MM.1S (cell line): ENCODE data around the gene MRTFA.
"Not testable (repeated sequence)": the region's sequence is repeated elsewhere in the genome, so short reads cannot be mapped to it uniquely, and the experiment has no call there.

Source experiments
- DNase-seq: peaks from one replicate; pipeline ENCODE4 v3.0.0-alpha.2; 2015
- H2AFZ ChIP-seq: fragments of 300-600 bp; sonication (generic); 2 replicates; pipeline ENCODE4 v1.6.0; 2016; ENCODE audit warnings: antibody characterized with exemption, low read length
- H3F3A ChIP-seq: fragments of 300-600 bp; sonication (generic); 2 replicates; pipeline ENCODE4 v1.6.1; 2016; ENCODE audit warnings: mild to moderate bottlenecking, antibody characterized with exemption, low read length, moderate library complexity, mixed read lengths; ENCODE audit not compliant: insufficient read depth
- H3K27ac ChIP-seq: fragments of 300-600 bp; sonication (generic); 2 replicates; pipeline ENCODE4 v1.5.1; 2016; ENCODE audit warnings: mild to moderate bottlenecking, low read length
- H3K27me3 ChIP-seq: fragments of 300-600 bp; sonication (generic); replicated peaks from 2 replicates; pipeline ENCODE4 v1.6.0; 2016; ENCODE audit warnings: low read length; ENCODE audit not compliant: insufficient read depth
- H3K36me3 ChIP-seq: fragments of 300-600 bp; sonication (generic); replicated peaks from 2 replicates; pipeline ENCODE4 v1.6.1; 2016; ENCODE audit warnings: mild to moderate bottlenecking, low read length, mixed read lengths; ENCODE audit not compliant: insufficient read depth
- H3K4me1 ChIP-seq: fragments of 300-600 bp; sonication (generic); 2 replicates; pipeline ENCODE4 v1.6.1; 2016; ENCODE audit warnings: low read length, mixed read lengths
- H3K4me2 ChIP-seq: fragments of 300-600 bp; sonication (generic); 2 replicates; pipeline ENCODE4 v1.6.0; 2016; ENCODE audit warnings: low read depth, low read length
- H3K4me3 ChIP-seq: fragments of 300-600 bp; sonication (generic); 2 replicates; pipeline ENCODE4 v1.5.1; 2016; ENCODE audit warnings: low read length, mixed read lengths
- H3K79me2 ChIP-seq: fragments of 300-600 bp; sonication (generic); 2 replicates; pipeline ENCODE4 v1.6.1; 2016; ENCODE audit warnings: mixed run types, low read length, mixed read lengths
- H3K9ac ChIP-seq: fragments of 300-600 bp; sonication (generic); 2 replicates; pipeline ENCODE4 v1.6.1; 2016; ENCODE audit warnings: low read length, mixed read lengths
- H3K9me2 ChIP-seq: fragments of 300-600 bp; sonication (generic); replicated peaks from 2 replicates; pipeline ENCODE4 v1.6.1; 2016; ENCODE audit warnings: mild to moderate bottlenecking, low read length, mixed read lengths; ENCODE audit not compliant: insufficient read depth
- H3K9me3 ChIP-seq: fragments of 300-600 bp; sonication (generic); replicated peaks from 2 replicates; pipeline ENCODE4 v1.6.1; 2016; ENCODE audit warnings: mild to moderate bottlenecking, low read length, mixed read lengths; ENCODE audit not compliant: insufficient read depth
- H4K20me1 ChIP-seq: fragments of 300-600 bp; sonication (generic); 2 replicates; pipeline ENCODE4 v1.6.1; 2016; ENCODE audit warnings: mild to moderate bottlenecking, low read length, moderate library complexity, mixed read lengths; ENCODE audit not compliant: insufficient read depth
- EZH2 ChIP-seq: fragments of 300-600 bp; sonication (generic); optimal IDR thresholded peaks from 2 replicates; pipeline ENCODE3; 2017; ENCODE audit warnings: low read depth, mild to moderate bottlenecking, antibody characterized with exemption, low read length, mixed read lengths
- EZH2phosphoT487 ChIP-seq: fragments of 300-600 bp; sonication (generic); IDR thresholded peaks from 2 replicates; pipeline ENCODE4 v1.6.1; 2018; ENCODE audit warnings: antibody characterized with exemption, low read length
- TF ChIP-seq, protein P1 (sequence below): fragments of 300-600 bp; sonication (generic); IDR thresholded peaks from 2 replicates; pipeline ENCODE4 v1.5.1; 2016; ENCODE audit warnings: antibody characterized with exemption, low read length, mixed read lengths

The MRTFA gene

DNA sequence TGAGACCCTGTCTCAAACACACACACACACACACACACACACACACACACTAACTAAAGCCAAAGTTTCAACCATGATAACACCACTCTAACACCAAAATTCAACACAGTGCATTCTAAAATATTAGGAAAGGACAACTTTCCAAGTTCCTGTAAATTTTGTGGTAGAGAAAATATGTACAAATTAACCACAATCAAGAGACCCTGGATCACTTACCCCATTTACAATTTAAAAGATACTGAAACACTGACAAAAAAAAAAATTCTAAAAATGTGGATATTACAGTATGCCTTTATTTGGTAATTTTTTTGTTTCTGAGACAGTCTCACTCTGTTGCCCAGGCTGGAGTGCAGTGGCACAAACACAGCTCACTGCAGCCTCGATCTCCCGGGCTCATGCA lies 9.7 kb downstream of the MRTFA start:
- Histone ChIP-seq H3F3A (no peaks in the 10 kb centered on the region), H3K9me2 (no peaks in the 10 kb centered on the region), H2AFZ (no peak overlapping the region), H4K20me1 (0 out of 2 replicates have a peak, but pooled peaks cover 11% of the 10 kb centered on the region), H3K4me3 (no peak overlapping the region), H3K9me3 (no peaks in the 10 kb centered on the region), H3K36me3 (no peaks in the 10 kb centered on the region), H3K27me3 (no peaks in the 10 kb centered on the region), H3K27ac (no peak overlapping the region), H3K4me2 (no peak overlapping the region), H3K79me2 (peaks cover 91% of the 10 kb centered on the region), H3K9ac (no peak overlapping the region), H3K4me1 (no peaks in the 10 kb centered on the region)
- no peak for DNase-seq
- TF ChIP-seq EZH2phosphoT487 (no peak), EZH2 (no peak)
- TF ChIP-seq, protein P1, sequence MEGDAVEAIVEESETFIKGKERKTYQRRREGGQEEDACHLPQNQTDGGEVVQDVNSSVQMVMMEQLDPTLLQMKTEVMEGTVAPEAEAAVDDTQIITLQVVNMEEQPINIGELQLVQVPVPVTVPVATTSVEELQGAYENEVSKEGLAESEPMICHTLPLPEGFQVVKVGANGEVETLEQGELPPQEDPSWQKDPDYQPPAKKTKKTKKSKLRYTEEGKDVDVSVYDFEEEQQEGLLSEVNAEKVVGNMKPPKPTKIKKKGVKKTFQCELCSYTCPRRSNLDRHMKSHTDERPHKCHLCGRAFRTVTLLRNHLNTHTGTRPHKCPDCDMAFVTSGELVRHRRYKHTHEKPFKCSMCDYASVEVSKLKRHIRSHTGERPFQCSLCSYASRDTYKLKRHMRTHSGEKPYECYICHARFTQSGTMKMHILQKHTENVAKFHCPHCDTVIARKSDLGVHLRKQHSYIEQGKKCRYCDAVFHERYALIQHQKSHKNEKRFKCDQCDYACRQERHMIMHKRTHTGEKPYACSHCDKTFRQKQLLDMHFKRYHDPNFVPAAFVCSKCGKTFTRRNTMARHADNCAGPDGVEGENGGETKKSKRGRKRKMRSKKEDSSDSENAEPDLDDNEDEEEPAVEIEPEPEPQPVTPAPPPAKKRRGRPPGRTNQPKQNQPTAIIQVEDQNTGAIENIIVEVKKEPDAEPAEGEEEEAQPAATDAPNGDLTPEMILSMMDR: no peak

DNA sequence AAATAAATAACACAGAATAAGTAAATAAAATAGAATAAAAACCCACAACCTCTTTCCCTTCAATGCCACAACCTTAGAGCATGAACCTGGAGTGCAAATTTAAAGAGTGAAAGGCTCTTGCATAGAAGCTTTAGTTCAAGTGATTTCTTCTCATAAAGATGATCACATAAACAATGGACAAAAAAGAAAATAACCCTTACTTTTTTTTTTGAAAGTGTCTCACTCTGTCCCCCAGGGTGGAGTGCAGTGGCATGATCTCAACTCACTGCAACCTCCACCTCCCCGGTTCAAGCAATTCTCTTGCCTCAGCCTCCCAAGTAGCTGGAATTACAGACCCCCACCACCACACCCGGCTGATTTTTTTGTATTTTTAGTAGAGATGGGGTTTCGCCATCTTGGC lies 10.7 kb downstream of the MRTFA start:
- not testable (repeated sequence) for H3K9me3 ChIP-seq, H3K4me1 ChIP-seq, H3K27ac ChIP-seq, H3K9me2 ChIP-seq, H2AFZ ChIP-seq, H3K4me2 ChIP-seq, H3K36me3 ChIP-seq, H3K4me3 ChIP-seq, H3F3A ChIP-seq, H3K9ac ChIP-seq, H3K27me3 ChIP-seq, DNase-seq
- H3K79me2 ChIP-seq: peaks cover 90% of the 10 kb centered on the region
- 0 out of 2 replicates have a peak, but pooled peaks cover 11% of the 10 kb centered on the region for H4K20me1 ChIP-seq

DNA sequence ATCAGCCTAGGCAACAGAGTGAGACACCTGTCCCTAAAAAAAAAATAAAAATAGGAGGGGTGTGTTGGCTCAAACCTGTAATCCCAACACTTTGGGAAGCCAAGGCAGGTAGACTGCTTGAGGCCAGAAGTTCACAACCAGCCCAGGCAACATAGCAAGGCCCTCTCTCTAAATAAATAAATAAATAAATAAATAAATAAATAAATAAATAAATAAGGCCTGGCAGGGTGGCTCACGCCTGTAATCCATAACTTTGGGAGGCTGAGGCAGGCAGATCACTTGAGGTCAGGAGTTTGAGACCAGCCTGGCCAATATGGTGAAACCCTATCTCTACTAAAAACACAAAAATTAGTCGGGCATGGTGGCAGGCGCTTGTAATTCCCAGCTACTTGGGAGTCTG lies 11.2 kb downstream of the MRTFA start:
- not testable (repeated sequence) for H3K9ac ChIP-seq

DNA sequence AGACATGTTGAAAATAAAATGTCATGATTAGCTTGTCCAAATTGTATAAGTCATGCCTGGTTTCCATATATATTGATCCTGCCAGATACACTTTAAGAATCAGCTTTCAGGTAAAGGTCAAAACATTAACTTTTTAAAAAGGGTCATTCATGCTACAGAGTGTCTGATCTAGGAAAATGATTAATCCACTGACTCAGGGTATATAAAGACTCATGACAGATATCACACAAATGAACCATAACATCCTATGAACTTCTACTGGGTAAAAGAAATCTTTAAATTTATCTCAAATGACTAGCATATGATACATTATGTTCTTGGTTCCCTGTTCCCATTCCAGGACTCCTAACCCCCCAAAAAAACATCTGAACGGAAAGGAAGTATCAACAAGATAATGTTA lies 11.7 kb downstream of the MRTFA start:
- 0 out of 2 replicates have a peak, but pooled peaks cover 11% of the 10 kb centered on the region for H4K20me1 ChIP-seq
- H3K9me3 ChIP-seq: no peaks in the 10 kb centered on the region
- TF ChIP-seq EZH2: no peak
- TF ChIP-seq EZH2phosphoT487: no peak
- TF ChIP-seq, protein P1: no peak
- no peak overlapping the region for H3K9ac ChIP-seq
- H3K9me2 ChIP-seq: no peaks in the 10 kb centered on the region
- H3K27me3 ChIP-seq: no peaks in the 10 kb centered on the region
- H3K4me1 ChIP-seq: no peaks in the 10 kb centered on the region
- H3K27ac ChIP-seq: no peak overlapping the region
- DNase-seq: no peak
- H3K4me2 ChIP-seq: no peak overlapping the region
- no peak overlapping the region for H3K4me3 ChIP-seq
- H3K36me3 ChIP-seq: no peaks in the 10 kb centered on the region
- H3F3A ChIP-seq: no peaks in the 10 kb centered on the region
- H3K79me2 ChIP-seq: peaks cover 85% of the 10 kb centered on the region
- no peak overlapping the region for H2AFZ ChIP-seq

More for the DNA sequence above, 11.2 kb downstream of the MRTFA start:
- H3K4me1 ChIP-seq, H3K4me3 ChIP-seq, DNase-seq, H3K36me3 ChIP-seq, H3K4me2 ChIP-seq, H3K27ac ChIP-seq, H3K9me2 ChIP-seq, H3K27me3 ChIP-seq, H3F3A ChIP-seq, H2AFZ ChIP-seq, H3K9me3 ChIP-seq: not testable (repeated sequence)
- H3K79me2 ChIP-seq: peaks cover 90% of the 10 kb centered on the region
- H4K20me1 ChIP-seq: 0 out of 2 replicates have a peak, but pooled peaks cover 11% of the 10 kb centered on the region
